ENCODE measurements around the gene AADACL3.

AADACL3 gene

DNA sequence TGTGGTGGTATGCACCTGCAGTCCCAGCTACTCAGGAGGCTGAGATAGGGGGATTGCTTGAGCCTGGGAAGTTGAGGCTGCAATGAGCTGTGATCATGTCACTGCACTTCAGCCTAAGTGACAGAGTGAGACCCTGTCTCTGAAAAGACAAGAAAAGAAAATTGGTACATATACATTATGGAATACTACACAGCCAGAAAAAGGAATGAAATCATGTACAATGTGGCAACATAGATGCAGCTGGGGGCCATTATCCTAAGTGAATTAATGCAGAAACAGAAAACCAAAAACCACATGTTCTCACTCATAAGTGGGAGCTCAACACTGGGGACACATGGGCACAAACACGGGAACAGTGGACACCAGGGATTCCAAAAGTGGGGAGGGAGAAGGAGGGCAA, 23.0 kb downstream of the AADACL3 start:
- H3K4me3 ChIP-seq (ENCODE audit: low read depth, low read length) = no peak overlapping the region
- TF ChIP-seq MYC (IDR thresholded peaks at IDR 0.05; ENCODE audit: low read depth, low read length) (no peak), POLR2A (IDR thresholded peaks at IDR 0.05; ENCODE audit: extremely low read depth, insufficient read length) (no peak)
- TF ChIP-seq, protein P1, sequence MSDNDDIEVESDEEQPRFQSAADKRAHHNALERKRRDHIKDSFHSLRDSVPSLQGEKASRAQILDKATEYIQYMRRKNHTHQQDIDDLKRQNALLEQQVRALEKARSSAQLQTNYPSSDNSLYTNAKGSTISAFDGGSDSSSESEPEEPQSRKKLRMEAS (IDR thresholded peaks at IDR 0.05; ENCODE audit: low read depth, low read length) = no peak
- TF ChIP-seq, protein P2, sequence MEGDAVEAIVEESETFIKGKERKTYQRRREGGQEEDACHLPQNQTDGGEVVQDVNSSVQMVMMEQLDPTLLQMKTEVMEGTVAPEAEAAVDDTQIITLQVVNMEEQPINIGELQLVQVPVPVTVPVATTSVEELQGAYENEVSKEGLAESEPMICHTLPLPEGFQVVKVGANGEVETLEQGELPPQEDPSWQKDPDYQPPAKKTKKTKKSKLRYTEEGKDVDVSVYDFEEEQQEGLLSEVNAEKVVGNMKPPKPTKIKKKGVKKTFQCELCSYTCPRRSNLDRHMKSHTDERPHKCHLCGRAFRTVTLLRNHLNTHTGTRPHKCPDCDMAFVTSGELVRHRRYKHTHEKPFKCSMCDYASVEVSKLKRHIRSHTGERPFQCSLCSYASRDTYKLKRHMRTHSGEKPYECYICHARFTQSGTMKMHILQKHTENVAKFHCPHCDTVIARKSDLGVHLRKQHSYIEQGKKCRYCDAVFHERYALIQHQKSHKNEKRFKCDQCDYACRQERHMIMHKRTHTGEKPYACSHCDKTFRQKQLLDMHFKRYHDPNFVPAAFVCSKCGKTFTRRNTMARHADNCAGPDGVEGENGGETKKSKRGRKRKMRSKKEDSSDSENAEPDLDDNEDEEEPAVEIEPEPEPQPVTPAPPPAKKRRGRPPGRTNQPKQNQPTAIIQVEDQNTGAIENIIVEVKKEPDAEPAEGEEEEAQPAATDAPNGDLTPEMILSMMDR (IDR thresholded peaks at IDR 0.05; ENCODE audit: low read depth, low read length) = no peak
- no peak for DNase-seq (ENCODE audit: low read depth)

DNA sequence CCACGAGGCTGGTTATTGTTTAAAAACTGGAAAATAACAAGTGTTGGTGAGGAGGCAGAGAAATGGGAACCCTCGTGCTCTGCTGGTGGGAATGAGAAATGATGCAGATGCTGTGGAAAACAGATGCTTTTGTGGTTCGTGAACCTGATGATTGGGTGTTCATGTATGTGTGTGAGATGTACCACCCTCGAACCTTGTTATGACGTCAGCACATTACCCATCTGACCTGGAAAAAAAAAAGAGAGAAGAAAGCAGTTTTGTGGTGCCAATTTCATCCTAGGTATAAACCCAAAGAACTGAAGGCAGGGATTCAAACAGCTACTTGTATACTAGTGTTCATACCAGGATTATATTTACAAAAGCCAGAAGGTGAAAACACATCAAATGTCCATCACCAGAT, 23.7 kb downstream of the AADACL3 start:
- no peak for DNase-seq (ENCODE audit: low read depth)
- H3K4me3 ChIP-seq (ENCODE audit: low read depth, low read length) = no peak overlapping the region
- TF ChIP-seq, protein P1 (IDR thresholded peaks at IDR 0.05; ENCODE audit: low read depth, low read length) = no peak

DNA sequence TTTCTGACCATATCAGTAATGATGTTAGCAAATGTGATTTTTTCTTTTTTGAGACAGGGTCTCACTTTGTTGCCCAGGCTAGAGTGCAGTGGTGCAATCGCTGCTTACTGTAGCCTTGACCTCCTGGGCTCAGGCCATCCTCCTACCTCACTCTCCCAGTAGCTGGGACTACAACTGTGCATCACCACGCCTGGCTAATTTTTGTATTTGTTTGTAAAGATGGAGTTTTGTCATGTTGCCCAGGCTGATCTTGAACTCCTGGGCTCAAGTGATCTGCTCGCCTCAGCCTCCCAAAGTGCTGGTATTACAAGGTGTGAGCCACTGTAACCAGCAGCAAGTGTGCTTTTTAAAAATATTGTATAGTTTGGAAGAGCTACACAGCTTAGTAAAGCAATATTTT, 26.0 kb downstream of the AADACL3 start:
- no peak overlapping the region for H3K4me3 ChIP-seq (ENCODE audit: low read depth, low read length)
- TF ChIP-seq, protein P2 (IDR thresholded peaks at IDR 0.05; ENCODE audit: low read depth, low read length) = no peak
- TF ChIP-seq POLR2A (IDR thresholded peaks at IDR 0.05; ENCODE audit: extremely low read depth, insufficient read length) = no peak
- TF ChIP-seq, protein P1 (IDR thresholded peaks at IDR 0.05; ENCODE audit: low read depth, low read length) = no peak
- TF ChIP-seq MYC (IDR thresholded peaks at IDR 0.05; ENCODE audit: low read depth, low read length) = no peak

DNA sequence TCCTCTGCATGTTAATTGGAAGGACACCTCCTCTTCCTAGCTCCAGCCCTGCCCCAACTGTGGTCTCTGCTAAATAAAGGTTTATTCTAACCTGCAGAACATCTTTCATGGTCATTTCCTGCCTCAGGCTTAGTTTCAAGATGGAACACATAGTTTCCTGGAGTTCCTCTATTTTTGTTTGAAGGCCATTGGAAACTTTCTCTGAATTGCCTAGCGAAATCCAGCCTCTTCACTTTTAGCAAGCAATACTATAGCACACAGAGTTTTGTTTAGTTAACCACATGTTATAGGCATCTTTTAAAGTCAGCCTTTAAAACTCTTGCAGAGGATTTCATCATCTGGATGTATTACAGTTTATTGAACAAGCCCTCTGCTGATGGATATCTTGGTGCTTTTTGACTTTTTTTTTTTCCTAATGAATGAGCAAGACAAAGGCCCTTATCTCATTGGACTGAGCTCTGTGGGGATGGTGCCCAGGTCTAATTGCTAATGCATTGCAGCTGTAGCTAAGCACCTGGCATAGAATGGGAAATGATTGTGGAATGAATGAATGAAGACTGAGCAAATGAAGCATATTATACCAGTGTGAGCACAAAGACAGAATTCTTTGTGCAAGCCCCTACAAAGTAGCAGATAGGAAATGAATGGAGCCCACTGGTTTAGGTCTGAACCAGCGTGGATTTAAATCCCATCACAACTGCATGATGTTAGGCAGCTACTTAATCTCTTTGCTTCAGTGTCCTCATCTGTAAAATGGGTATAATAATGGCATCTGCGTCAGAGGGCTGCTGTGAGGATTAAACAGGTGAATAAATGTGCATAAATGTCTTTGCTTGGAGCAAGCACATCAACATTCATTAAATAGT, 29.4 kb downstream of the AADACL3 start:
- TF ChIP-seq, protein P1 (IDR thresholded peaks at IDR 0.05; ENCODE audit: low read depth, low read length) = no peak
- TF ChIP-seq MYC (IDR thresholded peaks at IDR 0.05; ENCODE audit: low read depth, low read length) (no peak), POLR2A (IDR thresholded peaks at IDR 0.05; ENCODE audit: extremely low read depth, insufficient read length) (no peak)
- TF ChIP-seq, protein P2 (IDR thresholded peaks at IDR 0.05; ENCODE audit: low read depth, low read length) = no peak

More for the DNA sequence above, 26.0 kb downstream of the AADACL3 start:
- no peak for DNase-seq (ENCODE audit: low read depth)

DNA sequence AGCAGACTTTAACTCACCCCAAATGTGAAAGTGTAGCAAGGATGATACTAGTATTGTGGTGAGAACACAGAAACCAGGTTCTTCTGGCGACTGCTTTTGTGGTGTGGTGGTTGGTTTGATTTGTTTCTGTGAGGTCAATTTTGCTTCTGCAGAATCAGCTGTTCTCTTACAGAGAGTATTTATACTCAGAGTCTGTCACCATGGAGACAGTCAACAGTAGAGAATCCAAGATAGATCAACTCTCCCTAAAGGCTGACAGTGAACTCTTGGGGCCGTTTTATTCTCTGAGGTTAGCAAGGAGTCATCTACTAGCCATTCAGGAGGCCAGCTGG, 30.0 kb downstream of the AADACL3 start, which contains the start of gene CFAP107:
Gene CFAP107 (plus strand): TSS at position 209 of the 332 bp plus-strand sequence. CDS start 231 bp downstream, outside the sequence.
- H3K4me3 ChIP-seq (ENCODE audit: low read depth, low read length) = no peak within 1 kb of the TSS
- TF ChIP-seq, protein P2 (IDR thresholded peaks at IDR 0.05; ENCODE audit: low read depth, low read length) = no peak
- TF ChIP-seq POLR2A (IDR thresholded peaks at IDR 0.05; ENCODE audit: extremely low read depth, insufficient read length) (no peak), MYC (IDR thresholded peaks at IDR 0.05; ENCODE audit: low read depth, low read length) (no peak)
- TF ChIP-seq, protein P1 (IDR thresholded peaks at IDR 0.05; ENCODE audit: low read depth, low read length) = no peak
- DNase-seq (ENCODE audit: low read depth) = no peak

More for the DNA sequence above, 29.4 kb downstream of the AADACL3 start:
- DNase-seq (ENCODE audit: low read depth) = no peak
- no peak overlapping the region for H3K4me3 ChIP-seq (ENCODE audit: low read depth, low read length)

DNA sequence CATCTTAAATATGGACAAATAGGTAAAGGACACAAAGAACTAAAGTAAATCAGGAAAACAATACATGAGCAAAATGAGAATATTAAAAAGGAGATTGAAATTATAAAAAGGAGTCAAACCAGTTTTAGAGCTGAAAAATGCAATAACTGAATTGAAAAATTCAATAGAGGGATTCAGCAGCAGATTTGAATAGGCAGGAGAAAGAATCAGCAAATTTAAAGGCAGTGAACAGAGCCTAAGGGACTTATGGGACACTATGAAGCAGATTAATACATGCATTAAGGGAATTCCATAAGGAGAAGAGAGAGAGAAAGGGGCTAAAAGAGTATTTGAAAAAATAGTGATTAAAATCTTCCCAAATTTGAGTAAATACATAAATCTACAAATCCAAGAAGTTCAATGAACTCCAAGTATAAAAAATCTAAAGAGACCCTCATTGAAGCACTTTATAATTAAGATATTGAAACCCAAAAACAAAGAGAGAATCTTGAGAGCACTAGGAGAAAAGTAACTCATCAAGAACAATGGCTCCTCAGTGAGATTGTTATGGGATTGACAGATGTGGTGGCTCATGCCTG, 33.0 kb downstream of the AADACL3 start:
- TF ChIP-seq, protein P2 (IDR thresholded peaks at IDR 0.05; ENCODE audit: low read depth, low read length) = no peak
- TF ChIP-seq MYC (IDR thresholded peaks at IDR 0.05; ENCODE audit: low read depth, low read length) (no peak), POLR2A (IDR thresholded peaks at IDR 0.05; ENCODE audit: extremely low read depth, insufficient read length) (no peak)
- TF ChIP-seq, protein P1 (IDR thresholded peaks at IDR 0.05; ENCODE audit: low read depth, low read length) = no peak
- DNase-seq (ENCODE audit: low read depth) = no peak
- no peak overlapping the region for H3K4me3 ChIP-seq (ENCODE audit: low read depth, low read length)
